NCI-H2029 (cell line): Measurements from ENCODE around the gene TMEM51.
A peak's percentile ranks its signal among the peaks of the same experiment; 100 is the strongest.
"Not testable (repeated sequence)": the region's sequence is repeated elsewhere in the genome, so short reads cannot be mapped to it uniquely, and the experiment has no call there.

Experiments used
- DNase-seq: peaks from one replicate; lab custom pipeline; 2025; lab: John Stamatoyannopoulos, UW

The TMEM51 gene

GRCh38 chr1:15128077-15128476 lies 25.5 kb upstream of the TMEM51 start:
- DNase-seq, result no peak

GRCh38 chr1:15128520-15129313 lies 24.8 kb upstream of the TMEM51 start:
- peak; percentile 14 for DNase-seq

- DNase-seq, result no peak
These were observed 23.6 kb upstream of the TMEM51 start for GRCh38 chr1:15129944-15130343.

GRCh38 chr1:15130607-15131006 lies 22.9 kb upstream of the TMEM51 start:
- DNase-seq, result no peak

GRCh38 chr1:15132965-15133364 lies 20.6 kb upstream of the TMEM51 start:
- no peak for DNase-seq

GRCh38 chr1:15134285-15134684 lies 19.3 kb upstream of the TMEM51 start:
- no peak for DNase-seq

- not testable (repeated sequence) for DNase-seq
These were observed 17.9 kb upstream of the TMEM51 start for GRCh38 chr1:15135604-15136003.

GRCh38 chr1:15137809-15138208 lies 15.7 kb upstream of the TMEM51 start:
- no peak for DNase-seq

GRCh38 chr1:15139654-15140350 lies 13.7 kb upstream of the TMEM51 start:
- DNase-seq, result no peak

GRCh38 chr1:15141935-15142539 lies 11.5 kb upstream of the TMEM51 start:
- DNase-seq, result no peak

- no peak for DNase-seq
These were observed 8.2 kb upstream of the TMEM51 start for GRCh38 chr1:15145327-15145726.

GRCh38 chr1:15146142-15146680 lies 7.3 kb upstream of the TMEM51 start:
- no peak for DNase-seq

- no peak for DNase-seq
These were observed 6.6 kb upstream of the TMEM51 start for GRCh38 chr1:15146971-15147376.

- DNase-seq, result no peak
These were observed 5.5 kb upstream of the TMEM51 start for GRCh38 chr1:15148004-15148403.

- no peak for DNase-seq
These were observed 5.1 kb upstream of the TMEM51 start for GRCh38 chr1:15148475-15148874.

GRCh38 chr1:15148941-15149340 lies 4.6 kb upstream of the TMEM51 start:
- no peak for DNase-seq

GRCh38 chr1:15150376-15150775 lies 3.2 kb upstream of the TMEM51 start:
- DNase-seq, result no peak

GRCh38 chr1:15151377-15151806 lies 2.2 kb upstream of the TMEM51 start:
- DNase-seq, result no peak

- DNase-seq, result no peak
These were observed 1.7 kb upstream of the TMEM51 start for GRCh38 chr1:15151871-15152270.

- DNase-seq, result peak; percentile 70
These were observed 996 bp upstream of the TMEM51 start for GRCh38 chr1:15152318-15153183.

- peak; percentile 31 for DNase-seq
These were observed 414 bp downstream of the TMEM51 start for GRCh38 chr1:15153842-15154479.
